GM19372 (cell line): ENCODE results near the gene SRMS.
"Not testable (repeated sequence)": the region's sequence is repeated elsewhere in the genome, so short reads cannot be mapped to it uniquely, and the experiment has no call there.

ENCODE experiments used
- ATAC-seq: cut with Tn5 transposase; IDR thresholded peaks from one replicate; pipeline ENCODE4 v1.9.1; 2021; ENCODE audit warnings: mild to moderate bottlenecking, low read depth, moderate library complexity; ENCODE audit not compliant: unreplicated experiment

Gene SRMS

GRCh38 chr20:63567386-63568169, 20.0 kb upstream of the SRMS start:
- ATAC-seq = peak; percentile 53

DNA sequence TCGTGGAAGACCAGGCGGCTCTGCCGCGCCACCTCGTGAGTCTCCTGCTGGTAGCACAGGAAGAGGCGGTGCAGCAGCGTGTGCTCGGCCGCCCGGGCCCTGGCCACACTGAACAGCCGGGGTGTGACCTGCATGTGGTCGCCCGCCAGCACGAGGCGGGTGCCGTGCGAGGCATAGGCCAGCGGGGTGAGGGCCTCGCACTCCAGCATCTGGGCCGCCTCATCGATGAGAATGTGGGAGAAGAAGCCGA, 19.5 kb upstream of the SRMS start:
- ATAC-seq = no peak

- no peak for ATAC-seq
These were observed 19.0 kb upstream of the SRMS start for GRCh38 chr20:63566395-63567135.

DNA sequence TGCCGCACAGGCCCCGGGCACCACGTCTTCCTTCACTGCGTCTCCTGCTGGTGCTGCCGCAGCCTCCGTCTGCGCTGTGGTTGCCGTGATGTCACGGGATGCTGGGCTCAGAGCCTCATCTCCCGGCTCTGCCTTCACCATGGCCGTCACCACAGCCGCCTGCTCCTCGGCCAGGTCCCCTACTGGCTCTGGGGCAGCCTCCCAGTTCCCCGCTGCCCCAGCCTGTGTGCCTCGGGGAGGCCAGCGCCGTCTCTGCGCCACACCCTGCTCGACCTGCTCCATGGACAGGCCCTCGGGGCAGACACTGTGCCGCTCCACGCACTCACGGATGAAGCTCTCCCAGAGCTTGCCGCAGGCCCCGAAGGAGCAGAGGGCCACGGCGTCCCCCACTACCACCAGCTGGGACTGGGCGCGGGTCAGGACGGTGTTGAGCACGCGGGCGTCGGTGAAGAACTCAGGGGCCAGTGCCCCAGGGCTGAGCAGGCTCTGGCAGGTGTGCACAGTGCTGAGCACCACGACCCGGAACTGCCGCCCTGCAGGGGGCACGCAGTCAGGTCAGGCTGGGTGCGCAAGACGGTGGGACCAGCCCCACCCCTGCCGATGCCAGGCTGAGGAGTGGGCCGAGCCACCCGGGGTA, 18.3 kb upstream of the SRMS start:
- no peak for ATAC-seq

DNA sequence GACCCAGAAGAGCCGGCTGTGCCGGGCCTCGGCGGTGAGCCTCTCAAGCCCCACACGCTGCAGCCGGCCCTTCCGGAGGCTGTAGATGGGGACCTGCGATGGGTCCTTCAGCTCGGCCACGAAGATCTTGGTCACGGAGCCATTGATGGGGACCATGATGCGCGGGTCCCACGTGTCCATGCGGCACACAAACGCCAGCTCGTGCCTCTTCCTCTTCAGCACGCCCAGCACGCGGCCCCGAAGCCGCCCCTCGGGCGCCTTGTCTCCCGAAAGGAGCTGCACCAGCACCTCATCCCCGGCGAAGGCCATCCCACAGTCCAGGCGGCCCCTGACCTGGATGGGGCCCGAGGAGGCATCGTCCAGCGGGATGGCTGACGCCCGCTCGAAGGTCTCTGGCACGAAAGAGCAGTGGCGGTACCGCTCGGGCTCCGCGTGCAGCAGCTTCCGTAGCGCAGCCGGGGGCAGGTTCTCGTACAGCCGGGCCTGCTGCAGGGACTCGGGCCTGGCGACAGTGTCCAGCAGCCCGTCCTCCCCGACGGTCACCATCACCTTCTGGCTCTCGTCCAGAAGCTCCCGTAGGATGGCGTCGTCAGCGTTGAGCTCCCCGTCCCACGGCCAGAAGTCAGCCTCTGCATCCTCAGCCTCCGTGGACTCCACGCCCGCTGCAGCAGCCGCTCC, 17.6 kb upstream of the SRMS start:
- ATAC-seq = no peak

DNA sequence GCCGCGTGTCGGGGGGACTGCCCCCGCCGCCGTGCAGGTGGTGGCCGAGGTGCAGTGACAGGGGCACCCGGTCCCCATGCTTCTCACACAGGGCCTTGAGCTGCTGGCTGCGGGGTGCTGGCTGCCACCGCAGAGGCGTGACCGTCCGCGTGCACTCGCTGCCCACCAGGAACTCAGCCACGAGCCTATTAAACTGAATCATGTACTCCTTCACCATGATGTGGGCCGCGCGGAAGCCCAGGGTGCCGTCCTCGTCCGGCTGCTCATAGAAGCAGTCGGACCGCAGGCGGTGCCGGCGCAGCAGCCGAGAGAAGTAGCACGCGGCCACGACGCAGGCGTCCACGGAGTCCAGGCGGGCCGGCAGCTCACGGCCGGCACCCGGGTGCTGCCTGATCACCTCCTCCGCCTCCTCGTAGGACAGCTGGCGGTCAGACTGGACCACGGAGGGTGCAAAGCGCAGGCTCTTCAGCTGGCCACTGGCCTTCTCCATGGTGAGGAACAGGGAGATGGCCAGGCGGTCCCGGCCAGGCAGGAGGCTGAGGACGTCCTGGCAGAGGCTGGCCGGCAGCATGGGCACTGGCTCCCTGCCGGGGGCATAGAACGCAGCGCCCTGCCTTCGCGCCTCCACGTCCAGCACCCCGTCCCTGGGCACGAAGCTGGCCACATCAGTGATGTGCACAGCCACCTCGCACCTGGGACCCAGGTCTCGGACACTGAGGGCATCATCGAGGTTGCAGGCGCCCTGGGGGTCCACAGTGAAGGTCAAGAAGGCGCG, 16.7 kb upstream of the SRMS start:
- no peak for ATAC-seq

DNA sequence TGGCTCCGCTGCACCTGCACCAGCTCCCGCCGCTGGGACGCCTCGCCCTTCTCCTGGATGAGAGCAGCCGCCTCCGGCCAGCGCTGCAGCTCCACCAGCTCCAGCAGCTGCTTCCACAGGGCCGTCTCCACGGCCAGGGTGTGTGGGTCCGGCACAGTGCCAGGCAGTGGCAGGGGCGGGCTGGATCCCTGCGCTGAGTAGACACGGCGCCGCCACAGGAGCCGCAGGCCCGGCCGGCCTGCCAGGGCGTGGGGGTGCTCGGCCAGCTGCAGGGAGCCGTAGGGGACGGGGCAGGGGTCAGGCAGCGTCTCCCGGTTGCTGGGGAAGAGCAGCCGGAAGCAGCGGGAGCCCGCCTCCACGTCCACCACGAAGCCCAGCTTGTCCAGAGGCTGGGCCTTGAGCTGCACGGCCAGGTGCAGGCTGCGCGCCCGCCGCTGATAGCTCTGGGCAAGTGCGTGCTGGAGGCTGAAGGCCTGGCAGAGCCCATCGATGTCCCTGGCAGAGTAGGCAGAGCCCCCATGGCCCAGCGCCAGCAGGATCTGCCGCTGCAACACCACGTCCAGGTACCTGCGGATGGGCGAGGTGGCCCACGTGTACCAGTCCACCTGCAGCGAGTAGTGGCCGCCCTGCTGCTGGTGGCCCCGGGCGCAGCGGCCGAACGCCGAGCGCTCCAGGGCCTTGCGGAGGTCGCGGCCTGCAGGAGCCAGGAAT, 15.8 kb upstream of the SRMS start:
- ATAC-seq = no peak

GRCh38 chr20:63562461-63563224, 15.1 kb upstream of the SRMS start:
- no peak for ATAC-seq

GRCh38 chr20:63561624-63562396, 14.3 kb upstream of the SRMS start:
- no peak for ATAC-seq

GRCh38 chr20:63560856-63561609, 13.5 kb upstream of the SRMS start:
- ATAC-seq = no peak

- ATAC-seq = no peak
These were observed 12.8 kb upstream of the SRMS start for GRCh38 chr20:63560333-63560805.

GRCh38 chr20:63559485-63560332, 12.2 kb upstream of the SRMS start:
- ATAC-seq = not testable (repeated sequence)

DNA sequence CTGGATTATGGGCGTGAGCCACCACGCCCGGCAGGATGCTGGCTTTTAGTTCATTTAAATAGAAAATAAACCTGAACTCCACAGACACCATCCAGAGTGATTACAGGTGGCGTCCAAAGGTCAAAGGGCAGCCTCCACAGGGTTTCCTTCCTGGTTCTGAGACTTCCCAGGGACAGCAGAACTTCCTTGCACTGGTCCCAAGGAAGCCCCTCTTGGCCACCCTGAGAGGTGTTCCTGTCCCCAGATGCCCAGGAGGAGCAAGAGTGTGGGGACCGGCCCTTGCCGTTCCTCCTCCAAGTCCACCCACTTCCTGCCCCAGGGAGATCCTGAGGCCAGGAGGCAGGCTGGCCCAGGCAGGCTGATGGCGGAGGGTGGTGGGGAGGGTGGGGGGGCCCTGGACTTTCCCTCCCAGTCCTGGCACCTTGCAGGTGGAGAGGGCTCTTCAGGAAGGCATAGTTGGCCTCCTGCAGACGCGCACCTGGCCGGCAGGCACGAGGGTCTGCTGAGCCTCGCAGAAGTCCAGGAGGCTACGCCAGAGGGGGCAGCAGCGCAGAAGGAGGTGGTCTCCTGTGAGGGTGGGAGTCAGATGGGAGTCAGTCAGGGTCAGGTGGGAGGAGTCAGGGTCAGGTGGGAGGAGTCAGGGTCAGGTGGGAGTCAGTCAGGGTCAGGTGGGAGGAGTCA, 11.4 kb upstream of the SRMS start:
- no peak for ATAC-seq

DNA sequence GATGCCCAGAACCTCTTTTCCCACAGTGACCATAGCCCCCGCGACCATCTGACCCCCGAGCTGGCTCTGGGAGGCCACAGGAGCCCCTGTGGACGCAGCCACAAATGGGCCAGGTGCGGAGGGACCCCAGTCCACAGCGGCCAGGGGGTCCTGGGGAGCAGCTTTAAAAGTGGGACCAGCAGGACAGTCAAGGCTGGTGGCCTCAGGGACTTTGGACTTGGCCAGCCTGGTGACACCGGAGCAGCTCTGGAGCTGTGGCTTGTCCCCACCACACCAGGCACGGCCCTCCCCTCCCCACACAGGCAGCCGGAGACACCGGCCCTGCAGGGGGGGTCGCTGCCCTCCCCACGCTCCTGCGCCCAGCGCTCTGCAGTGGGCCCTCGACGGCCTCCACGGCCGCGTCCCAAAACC, 9.9 kb upstream of the SRMS start:
- ATAC-seq = no peak

DNA sequence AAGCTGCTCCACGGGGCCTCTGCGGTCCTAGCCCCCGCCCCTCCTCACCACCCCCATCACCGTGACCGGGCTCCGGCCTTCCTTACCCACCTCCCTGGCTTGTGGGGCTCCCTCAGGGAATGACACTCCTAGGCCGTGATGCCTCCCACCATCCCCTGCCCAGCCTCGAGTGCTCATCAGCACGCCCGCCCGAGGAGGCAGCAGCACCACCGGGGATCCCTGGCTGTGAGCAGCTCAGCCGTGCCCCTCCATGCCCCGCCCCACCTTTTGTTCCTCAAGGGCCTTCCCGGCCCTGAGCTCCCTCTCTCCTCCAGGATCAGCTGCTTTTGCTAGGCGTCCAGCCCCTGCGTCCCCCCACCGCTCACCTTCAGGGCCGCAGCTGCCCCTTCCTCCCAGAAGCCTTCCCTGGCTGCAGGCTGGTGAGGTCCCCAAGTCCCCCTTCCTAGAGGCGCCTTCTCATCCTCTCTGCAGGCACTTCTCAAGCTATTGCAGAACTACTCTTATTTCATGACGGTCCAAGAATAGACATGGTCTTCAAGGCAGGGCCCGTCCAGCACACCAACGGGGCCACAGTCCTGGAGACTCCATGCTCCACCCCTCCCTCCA, 9.4 kb upstream of the SRMS start:
- no peak for ATAC-seq
